Caki2 (cell line): ENCODE measurements around the gene NRXN3. TPM values are rescaled to one million over a fixed set of nuclear protein-coding genes. Genes with fewer than 3 reads are reported as not detected.

Experiments used
- DNase-seq: peaks from one replicate; pipeline ENCODE4 v3.0.0-alpha.2; 2015; ENCODE audit warnings: low read depth
- in situ Hi-C: cut with HindIII; loops from 2 replicates; pipeline ENCODE4 v1.10.0; 2016; ENCODE audit warnings: low sequenced_read_pairs, low pct_unique_long_range_greater_than_20kb, mixed read lengths
- total RNA-seq: library from RNA; depleted of rRNA; stranded (reverse); fragments of >200 nt; shearing (Covaris generic); gene quantifications from 2 replicates; pipeline ENCODE4 v1.2.3, GENCODE V29; 2014; ENCODE audit warnings: low replicate concordance

Gene NRXN3
- total RNA-seq, 1 experiment from 2014 or later = not detected

DNA sequence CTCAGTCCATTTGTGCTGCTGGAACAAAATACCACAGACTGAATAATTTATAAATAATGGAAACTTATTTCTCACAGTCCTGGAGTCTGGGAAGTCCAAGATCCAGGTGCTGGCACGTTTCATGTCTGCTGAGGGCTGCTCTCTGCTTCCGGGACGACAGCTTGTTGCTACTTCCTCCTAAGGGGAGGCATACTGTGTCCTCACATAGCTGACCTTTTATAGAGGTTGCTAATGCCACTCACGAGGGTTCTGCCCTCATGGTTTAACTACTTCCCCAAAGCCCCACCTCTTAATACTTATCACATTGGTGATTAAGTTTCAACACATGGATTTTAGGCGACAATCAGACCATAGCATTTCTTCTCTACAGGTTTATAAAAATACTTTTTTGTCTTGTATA lies 411.1 kb downstream of the NRXN3 start:
- in situ Hi-C loops = no loop called here
- DNase-seq = no peak

DNA sequence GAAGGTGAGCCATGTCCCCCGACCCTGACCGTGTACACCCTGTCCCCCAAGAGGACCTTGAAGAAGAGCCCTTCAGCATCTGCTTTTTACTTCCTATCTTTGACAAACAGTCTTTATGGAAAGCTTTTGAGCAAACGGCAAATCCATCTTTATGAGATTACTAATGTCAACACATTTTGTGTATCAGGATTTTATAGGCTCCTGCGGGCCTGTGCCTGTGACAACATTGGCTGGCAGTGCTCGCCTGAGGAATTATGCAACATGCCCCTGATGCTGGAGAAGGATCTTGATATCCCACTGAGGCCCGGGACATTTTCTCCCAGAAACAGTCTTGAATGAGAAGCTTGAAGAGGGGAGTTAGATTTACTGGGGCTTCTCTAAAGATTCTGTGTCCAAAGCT lies 416.5 kb downstream of the NRXN3 start:
- in situ Hi-C loops = no loop called here
- DNase-seq = no peak

DNA sequence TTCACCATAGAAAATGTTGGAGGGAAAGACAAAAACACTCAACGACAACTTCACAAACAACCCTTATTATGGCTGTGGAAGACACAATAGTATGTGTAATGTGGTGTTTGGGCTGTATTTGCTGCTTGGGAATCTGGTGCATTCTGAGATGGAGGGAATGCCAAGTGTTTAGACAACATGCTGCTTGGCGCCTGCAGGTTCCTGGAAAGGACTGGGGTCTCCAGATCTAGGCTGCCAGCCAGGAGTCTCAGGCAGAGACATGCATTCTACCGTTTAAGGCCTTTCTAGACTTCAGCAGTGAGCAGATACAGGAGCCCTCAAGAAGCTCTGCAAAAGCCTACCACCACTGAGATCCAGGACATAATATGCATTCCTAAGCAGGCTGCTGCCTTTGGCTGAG lies 418.7 kb downstream of the NRXN3 start:
- DNase-seq = no peak
- in situ Hi-C loops = no loop called here

DNA sequence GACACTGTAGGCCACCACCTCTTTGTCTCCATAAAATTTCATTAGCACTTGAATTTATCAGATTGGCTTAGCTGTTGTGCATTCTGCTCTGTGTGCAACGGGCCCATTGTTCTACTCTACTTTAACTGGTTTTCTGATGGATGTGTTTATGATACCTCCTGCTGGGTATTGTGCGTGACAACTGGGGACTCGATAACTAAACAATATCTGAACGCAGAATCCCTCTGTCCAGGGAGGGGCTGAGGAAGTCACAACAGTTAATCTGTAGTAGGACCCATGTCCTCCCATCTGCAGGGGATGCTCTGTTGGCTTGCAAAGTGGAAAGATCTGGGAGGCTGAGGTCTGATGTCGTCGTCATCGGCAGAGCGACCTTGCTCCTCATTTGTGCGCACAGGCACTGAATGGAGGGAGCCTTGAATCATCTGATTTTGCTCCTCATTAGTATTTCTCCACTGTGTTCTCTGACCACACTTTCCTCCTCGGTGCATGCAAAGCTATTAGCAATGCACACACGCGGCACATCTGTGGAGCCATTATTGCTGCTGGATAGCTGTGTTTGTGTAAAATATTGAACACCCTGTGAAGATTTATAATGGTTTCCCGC lies 422.5 kb downstream of the NRXN3 start:
- no peak for DNase-seq
- in situ Hi-C loops = no loop called here

DNA sequence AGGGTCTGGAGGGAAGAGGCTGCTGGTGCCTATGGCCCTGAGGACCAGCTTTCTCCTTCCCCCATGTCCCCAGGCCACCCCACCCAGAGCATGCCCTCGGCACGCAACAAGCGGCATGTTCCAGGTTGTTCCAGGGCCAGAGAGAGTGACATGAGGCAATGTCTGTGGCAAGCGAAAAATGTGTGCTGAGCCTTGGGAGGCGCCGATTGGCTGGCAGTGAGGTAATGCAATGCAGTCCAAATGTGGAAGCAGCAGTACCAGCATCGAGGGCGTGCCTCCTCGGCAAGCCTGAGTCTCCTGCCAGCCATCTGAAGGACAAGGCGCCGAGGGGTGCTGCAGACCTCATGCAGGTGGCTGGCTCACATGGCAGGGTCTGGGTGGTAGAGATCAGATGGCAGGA lies 423.8 kb downstream of the NRXN3 start:
- in situ Hi-C loops = no loop called here

DNA sequence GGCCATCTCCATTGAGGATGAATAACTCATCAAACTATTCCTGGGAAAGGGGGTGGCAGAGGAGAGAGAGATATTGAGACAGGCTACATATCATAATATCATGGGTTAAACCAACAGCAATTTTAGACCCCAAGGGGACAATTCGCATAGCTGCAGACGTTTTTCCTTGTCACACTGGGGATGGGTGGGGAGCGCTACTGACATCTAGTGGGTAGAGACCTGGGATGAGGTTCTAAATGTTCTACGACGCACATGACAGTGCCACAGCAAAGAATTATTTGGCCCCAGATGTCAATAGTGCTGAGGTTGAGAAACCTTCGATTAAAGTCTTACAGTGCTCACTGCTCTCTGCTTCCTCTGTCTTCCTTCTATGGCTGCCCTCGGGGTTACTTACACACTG lies 425.6 kb downstream of the NRXN3 start:
- DNase-seq = no peak
- in situ Hi-C loops = no loop called here

More for the DNA sequence above, 423.8 kb downstream of the NRXN3 start:
- DNase-seq = no peak

DNA sequence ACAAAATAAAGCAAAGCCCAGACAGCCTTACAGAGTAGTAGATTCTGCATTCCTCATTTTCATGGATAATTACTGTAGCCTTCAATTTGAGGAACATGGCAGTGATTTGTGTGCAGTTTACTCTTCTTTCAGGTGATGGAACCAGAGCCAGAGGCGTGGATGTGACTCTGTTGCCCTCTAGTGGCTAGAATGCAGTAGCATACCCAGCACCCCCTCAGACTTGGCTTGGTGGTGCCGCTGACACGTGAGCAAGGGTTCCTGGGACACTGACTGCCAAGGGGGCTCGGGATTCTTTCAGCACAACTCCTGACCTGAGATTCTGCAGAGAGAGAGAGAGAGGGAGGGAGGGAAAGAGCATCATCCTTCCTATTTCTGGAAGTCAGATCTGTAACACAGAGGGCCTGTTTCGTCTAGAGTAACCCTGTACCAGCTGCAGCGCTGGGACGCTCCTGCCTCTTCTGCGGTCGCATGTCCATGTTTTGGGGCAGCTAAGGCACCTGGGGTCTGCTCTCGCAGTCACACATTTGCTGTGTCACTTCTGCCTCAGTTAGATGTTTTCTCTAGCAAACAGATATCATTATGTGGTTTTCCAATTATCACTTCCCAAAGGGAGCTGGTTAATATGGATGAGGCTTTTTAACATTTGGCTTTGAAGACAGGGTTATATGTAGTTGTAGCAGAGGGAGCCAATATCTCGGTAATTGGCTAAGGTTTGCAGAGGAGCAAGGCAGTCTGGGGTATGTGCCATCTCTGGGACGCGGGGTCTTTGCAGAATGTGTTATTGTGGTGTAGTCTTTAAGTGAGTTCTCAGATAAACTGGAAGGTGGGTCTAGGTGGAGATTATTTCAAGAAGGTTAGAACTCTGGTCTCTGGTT lies 428.1 kb downstream of the NRXN3 start:
- in situ Hi-C loops = no loop called here
- peak; percentile 28 for DNase-seq

DNA sequence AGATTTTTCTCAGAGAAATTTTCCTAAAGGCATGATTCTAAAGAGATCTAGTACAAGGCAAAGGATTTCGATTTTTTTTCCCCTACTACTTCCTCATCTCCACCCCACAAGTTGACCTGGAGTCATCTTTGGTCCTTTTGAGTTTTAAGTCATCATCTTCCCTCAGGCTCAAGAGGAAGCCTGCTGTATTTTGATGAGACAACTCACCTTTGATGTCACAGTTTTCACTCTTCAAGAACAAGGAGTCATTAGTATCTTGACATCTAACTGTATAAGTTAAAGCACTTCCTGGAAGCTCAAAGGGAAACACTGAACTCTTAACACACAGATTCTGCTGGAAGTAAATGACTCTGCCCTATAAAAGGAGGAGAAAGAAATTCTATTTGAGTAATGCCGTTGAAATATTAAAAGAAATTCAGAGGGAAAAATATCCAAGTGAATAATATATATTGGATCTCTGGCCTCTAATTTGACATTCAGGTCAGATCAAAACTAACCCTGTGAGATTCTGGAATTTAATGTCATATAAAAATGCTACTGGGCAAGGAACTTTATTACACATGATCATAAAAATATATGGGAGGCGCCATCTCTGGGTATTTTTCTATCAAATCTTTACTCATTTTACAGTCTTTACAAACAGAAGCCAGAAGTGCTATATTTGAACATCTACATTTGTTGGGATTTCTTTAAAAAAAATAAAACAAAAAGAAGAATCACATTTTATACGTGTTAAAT lies 435.0 kb downstream of the NRXN3 start:
- in situ Hi-C loops = no loop called here
- no peak for DNase-seq

DNA sequence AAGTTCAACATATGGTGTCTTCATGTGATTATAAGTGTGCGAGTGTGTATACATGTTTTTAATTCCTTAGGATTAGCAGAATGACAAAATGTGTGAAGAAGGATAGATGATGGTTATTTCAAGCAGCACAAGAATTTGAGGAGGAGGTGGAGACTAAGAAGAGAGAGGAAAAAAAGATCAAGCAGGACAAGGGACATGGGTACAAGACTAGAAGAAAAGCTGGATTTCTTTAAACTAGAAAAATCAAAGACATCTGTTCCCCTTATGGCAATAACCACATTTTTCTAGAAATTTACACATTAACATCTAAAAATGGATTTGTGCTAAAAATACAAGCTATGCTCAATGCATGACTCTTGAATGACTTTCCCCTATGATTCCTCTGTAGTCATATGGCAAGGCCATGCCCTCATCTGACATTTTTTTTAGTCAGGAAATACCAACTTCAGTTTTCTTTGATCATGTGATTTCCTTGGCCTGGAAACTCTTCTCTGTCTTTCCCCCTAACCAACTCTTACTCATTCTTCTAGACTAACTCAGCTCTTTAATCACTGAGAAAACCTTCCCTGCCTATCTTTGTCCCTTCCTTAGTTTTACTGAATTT lies 435.8 kb downstream of the NRXN3 start:
- in situ Hi-C loops = no loop called here
- no peak for DNase-seq

DNA sequence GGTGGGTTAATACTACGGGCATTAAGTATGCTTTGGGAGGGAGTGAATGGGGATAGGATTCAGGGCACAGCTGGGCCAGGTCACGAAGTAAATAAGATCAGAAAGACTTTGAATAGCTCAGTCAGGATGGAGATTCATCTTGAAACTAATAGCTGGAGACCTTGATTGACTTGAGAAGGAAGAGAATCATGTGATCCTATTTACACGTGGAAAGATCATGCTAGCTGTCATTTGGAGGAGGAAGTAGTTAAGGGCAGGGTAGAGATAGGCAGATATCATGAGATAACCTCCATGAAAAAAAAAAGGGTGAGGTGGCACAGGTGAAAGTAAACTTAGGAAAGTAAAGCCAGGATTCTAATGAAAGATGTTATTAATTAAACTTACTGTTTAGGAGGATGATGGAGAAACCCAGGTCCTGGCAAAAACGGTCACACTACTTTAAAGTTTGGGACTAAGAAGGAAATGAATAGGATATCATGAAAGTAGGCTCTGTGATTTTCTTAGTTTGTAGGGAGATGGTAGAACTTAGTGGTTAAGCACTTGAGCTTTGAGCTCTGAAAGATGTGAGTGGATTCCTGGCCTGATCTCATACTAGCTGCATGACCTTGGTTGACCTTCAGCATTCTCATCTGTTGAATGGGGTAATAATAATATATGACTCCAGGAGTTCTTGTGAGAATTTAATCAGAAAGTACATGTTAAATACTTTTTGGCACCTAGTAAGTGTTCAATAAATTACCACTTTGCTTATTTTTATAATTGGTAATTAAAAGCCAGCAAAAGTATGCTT lies 439.0 kb downstream of the NRXN3 start:
- in situ Hi-C loops = no loop called here

DNA sequence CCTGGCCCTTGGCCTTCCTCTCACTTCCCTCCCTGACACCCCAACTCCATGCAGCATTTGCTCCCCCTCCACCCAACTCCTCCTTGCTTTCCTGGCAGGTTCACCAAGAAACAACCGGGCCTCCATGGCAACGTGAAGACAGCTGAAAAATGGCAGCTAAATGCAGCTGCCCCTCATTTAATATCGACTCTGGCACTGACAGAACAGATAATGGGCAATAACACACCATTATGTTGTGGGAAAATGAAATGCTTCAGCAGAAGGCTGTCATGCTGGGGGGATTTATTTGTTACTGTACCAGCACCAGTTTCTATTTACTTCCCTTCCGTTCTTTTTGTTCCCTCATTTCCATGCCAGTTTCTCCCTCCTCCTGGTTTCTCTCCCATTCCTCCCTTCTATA lies 440.8 kb downstream of the NRXN3 start:
- in situ Hi-C loops = no loop called here
- no peak for DNase-seq

More for the DNA sequence above, 439.0 kb downstream of the NRXN3 start:
- no peak for DNase-seq

DNA sequence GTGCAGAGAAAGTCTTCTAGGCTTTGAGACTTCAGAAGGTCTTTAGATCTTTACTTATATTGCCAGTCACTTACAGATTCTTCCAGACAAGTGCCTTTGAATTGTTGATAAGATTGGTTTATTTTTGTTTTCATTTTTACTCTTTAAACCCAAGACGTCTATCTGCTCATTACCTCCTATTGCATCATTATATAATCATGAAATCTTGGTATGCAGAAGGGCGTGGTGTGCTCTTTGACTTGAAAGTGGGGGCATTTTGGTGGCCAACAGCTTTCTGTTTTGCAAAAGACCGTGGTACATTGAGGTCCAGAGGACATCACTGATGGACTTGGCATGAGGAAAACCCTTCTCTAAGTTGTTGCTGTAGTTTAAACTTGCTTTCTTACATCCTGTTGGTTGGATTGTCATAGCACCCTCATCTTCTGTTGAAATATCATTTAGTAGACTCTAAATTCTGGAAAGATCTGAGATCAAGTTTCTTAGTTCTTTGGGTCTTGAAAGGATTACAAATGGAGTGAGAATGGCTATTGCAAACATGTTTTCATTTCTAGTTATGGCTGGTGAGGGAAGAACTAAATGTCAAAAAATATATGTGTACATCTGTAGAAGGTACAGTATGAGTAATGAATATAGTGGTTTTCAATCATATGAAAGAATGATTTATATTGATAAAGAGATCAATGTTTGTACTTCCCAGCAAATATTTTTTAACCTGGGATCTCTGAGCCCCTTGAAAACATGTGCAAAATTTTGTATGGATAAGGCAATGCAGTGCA lies 441.8 kb downstream of the NRXN3 start:
- in situ Hi-C loops = no loop called here
- DNase-seq = no peak

DNA sequence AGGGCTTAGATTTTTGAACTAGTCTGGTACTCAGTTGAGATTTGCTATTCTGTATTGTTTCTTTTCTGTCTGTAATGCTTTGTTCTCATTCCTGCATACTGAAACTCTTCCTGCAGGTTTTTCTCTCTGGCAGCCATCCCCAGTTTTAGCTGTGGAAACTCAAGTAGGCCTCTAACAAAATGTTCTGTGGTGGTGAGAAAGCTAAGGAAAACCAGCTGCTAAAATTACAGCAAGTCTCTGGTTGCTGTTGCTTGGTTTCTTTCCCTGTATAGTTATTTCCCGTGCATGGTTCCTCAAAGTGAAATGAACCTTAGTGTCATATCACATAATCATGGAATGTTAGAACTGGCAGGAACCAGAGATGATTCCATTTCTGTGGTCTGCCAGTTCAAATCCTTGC lies 442.5 kb downstream of the NRXN3 start:
- in situ Hi-C loops = no loop called here

DNA sequence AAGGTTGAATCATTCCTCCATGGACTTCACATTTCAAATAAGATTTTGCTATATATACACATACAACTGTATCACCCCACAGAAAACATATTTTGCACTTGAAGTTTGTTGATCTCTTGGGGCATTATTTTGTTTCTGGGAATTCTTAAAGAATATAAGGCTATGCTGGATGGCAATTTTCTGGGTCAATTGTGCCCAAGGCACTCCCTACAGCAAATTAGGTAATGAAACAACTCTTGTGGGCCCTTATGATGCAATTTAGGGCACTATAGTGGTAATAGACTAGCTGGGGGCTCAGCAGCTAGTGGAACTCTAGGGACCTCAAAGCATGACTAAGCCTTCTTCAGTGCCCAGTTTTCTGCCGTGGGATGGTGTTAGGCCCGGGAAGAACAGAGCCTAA lies 444.4 kb downstream of the NRXN3 start:
- in situ Hi-C loops = no loop called here
- no peak for DNase-seq

More for the DNA sequence above, 442.5 kb downstream of the NRXN3 start:
- no peak for DNase-seq

DNA sequence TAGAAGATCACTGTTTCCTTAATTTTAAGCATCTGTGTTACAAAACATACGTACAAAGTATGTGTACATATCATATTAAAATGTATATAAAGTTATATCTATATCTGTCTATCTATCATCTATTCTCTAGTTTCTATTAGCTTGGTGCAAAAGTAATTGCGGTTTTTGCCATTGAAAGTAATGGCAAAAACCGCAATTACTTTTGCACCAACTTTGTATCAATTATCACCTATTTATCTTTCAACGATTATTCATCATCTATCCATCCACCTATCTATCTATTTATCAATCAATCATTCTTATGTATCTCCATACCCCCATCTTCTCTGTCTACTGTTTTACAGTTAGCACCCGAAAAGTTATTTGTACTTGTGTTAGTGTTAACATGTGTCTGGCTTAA lies 447.6 kb downstream of the NRXN3 start:
- in situ Hi-C loops = no loop called here
- no peak for DNase-seq

DNA sequence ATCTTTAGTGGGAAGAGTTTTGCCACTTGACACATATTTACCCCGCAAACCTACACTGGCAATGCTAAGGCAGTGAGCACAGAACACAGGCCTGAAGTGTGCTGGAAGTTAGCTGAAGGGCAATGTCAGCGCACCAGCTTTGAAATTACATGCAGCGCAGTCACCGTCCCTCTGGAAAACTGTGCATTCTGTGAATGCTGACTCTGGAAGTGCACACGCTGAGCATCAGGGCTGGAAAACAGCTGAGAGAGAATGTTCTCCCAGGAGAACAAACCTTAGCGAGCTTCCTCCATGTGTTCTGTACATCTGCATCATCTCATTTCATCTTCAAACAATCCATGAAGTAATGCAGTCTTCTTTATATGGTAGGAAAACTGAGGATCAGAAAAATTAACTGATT lies 448.2 kb downstream of the NRXN3 start:
- in situ Hi-C loops = no loop called here
- DNase-seq = no peak

DNA sequence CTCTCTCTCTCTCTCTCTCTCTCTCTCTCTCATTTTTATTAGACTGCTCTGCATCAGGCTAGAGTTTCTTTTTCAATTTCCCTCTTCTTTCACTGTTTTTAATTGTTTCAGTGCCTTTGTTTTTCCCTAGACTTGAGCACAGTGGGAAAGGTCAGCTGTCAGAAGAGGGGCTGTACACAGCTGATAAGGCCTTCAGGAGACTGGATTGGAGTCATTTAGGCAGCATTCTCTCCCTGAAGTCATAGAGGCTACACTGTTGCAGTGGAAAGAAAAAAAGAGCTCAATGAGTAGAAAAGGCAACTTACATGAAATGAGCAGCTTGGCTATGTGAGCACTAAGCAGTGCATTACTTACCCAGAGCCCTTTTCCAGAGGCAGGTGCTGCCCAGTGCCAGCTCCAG lies 456.9 kb downstream of the NRXN3 start:
- in situ Hi-C loops = no loop called here
- DNase-seq = no peak
